WI38 (cell line): ENCODE data around the gene NOTCH1.

Experiments
- H3K4me3 ChIP-seq: 2 replicates; pipeline ENCODE4 v1.5.1; 2011; ENCODE audit warnings: low read depth, mild to moderate bottlenecking, control low read depth, low read length
- TF ChIP-seq, protein P1 (sequence below): IDR thresholded peaks from 2 replicates; pipeline ENCODE4 v1.5.1; 2012; ENCODE audit warnings: low read depth, mild to moderate bottlenecking, control low read depth, low read length

NOTCH1 gene

DNA sequence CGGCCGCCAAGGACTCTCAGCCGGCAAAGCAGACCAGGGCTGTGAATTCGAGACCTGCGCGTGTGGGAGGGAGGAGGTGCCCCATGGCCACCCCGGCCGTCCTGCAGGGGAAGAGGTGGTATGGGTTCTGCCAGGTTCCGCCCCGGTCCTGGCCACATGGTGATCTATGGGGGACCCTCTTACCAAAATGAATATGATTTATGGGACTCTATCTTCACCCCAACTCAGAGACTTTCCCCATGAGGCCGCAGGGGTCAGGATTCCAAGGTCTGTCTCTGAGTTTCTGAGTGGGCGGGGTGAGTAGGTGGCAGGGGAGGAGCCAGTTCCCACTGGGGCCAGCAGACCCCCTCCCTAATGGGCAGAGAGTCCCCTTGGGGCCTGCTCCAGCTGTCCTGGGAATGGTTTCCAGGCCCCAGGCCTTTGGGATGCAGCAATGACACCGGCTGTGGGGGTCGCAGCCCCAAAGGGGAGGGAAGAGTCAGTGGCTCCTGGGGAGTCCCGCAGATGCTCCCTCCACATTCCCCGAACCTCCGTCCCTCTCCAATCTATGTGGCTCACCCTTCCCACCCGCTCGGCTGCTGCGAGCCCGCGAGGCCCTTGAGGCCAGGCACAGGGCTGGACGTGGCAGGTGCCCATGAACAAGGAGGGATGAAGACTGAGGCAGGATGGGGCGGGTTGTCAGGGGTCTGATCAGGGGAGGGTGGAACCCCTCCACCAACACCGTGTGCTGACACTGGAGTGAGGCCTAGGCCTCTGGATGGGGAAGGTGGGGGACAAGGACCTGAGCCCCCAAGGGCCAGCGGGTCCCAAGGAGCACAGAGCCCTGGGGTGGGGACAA is 20.1 kb upstream of the NOTCH1 start:
- TF ChIP-seq, protein P1, sequence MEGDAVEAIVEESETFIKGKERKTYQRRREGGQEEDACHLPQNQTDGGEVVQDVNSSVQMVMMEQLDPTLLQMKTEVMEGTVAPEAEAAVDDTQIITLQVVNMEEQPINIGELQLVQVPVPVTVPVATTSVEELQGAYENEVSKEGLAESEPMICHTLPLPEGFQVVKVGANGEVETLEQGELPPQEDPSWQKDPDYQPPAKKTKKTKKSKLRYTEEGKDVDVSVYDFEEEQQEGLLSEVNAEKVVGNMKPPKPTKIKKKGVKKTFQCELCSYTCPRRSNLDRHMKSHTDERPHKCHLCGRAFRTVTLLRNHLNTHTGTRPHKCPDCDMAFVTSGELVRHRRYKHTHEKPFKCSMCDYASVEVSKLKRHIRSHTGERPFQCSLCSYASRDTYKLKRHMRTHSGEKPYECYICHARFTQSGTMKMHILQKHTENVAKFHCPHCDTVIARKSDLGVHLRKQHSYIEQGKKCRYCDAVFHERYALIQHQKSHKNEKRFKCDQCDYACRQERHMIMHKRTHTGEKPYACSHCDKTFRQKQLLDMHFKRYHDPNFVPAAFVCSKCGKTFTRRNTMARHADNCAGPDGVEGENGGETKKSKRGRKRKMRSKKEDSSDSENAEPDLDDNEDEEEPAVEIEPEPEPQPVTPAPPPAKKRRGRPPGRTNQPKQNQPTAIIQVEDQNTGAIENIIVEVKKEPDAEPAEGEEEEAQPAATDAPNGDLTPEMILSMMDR: no peak
- no peak overlapping the region for H3K4me3 ChIP-seq

DNA sequence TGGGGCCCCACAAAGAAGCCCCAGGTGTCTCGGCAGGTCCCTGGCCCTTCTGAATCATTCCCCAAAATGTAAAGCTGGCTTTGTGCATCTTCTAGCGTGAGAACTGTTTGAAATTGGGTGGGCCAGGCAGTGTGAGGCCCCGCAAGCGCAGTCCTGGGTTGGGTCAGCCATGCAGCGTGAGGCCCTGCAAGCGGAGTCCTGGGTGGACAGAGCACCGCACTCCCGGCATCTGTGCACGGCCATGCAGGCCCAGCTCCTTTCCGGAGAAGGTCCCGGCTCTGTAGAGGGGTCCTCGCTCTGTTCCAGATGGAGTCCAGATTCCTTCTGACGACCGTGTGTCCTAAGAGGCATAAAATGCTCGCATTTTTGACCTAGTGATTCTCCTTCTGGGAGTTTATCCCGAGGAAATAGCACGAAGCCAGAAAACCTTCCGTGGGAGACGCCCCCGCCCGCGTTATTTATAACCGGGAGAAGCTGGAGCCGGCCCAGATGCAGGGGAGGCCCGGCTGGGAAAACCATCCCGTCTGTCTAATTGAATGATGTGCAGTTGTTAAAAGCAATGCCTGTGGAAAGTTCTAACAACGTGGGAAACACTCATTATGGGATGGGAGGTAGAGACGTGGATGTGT is 19.4 kb upstream of the NOTCH1 start:
- no peak overlapping the region for H3K4me3 ChIP-seq
- TF ChIP-seq, protein P1: no peak

DNA sequence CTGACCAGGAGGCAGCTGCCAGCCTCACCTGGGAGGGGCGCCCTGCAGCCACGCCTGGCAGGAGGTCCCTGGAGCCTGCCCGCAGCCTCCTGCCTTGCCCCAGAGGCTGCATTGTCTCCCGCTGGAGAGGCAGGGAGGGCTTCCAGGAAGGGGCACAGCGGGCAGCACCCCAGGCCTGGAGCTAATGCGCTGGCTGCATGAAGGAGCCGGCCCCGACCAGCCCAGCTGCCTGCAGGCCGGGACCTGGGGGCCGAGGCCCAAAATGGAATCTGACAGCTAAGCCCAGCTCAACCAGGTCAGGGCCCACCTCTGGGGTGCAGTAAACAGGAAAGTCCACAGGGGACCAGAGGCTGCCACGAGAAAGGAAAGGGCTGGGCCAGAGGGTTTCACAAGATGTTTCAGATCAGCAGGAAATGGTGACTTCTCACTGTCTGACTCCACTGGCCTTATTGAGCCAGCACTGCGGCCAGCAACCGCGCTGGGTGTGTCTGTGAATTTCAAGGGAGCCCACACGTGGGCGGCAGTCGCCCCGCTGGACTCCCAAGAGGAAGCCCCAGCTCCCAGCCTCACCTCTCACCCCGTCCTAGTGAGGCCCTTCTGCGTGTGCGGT is 18.6 kb upstream of the NOTCH1 start:
- no peak overlapping the region for H3K4me3 ChIP-seq
- TF ChIP-seq, protein P1: peak; percentile 16; the same call in 1 of the 2 replicates

DNA sequence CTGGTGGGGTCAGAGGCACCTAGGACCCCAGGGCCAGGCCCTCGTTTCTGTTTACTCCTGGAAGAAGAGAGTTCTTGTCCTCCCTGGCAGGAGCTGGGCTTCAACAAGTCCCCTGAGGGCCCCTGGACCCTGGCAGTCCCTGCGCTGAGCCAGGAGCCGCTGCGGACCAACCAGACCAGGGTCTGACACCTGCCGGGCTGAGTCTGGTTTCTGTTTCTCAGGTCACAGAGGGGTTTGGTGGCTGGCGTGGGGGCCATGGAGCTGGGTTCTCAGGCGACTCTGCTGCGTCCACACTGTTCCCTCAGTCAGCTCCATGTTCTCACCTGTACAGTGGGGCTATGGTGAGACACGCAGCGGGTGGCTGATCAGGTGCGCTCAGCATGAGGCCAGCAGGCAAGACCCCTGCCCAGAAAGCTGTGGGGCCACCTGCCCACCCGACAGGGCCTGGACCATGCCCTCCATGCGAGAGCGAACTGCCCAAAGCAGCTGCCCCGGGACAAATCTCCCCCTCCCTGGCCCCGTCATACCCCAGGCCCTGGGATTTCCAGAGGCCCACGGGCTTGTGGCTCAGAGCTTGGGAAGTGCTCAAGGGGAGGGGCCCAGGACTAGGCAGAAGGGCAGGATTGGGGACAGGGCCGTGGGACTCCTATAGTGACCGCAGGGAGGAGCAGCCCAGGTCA is 17.9 kb upstream of the NOTCH1 start:
- TF ChIP-seq, protein P1: no peak
- no peak overlapping the region for H3K4me3 ChIP-seq

DNA sequence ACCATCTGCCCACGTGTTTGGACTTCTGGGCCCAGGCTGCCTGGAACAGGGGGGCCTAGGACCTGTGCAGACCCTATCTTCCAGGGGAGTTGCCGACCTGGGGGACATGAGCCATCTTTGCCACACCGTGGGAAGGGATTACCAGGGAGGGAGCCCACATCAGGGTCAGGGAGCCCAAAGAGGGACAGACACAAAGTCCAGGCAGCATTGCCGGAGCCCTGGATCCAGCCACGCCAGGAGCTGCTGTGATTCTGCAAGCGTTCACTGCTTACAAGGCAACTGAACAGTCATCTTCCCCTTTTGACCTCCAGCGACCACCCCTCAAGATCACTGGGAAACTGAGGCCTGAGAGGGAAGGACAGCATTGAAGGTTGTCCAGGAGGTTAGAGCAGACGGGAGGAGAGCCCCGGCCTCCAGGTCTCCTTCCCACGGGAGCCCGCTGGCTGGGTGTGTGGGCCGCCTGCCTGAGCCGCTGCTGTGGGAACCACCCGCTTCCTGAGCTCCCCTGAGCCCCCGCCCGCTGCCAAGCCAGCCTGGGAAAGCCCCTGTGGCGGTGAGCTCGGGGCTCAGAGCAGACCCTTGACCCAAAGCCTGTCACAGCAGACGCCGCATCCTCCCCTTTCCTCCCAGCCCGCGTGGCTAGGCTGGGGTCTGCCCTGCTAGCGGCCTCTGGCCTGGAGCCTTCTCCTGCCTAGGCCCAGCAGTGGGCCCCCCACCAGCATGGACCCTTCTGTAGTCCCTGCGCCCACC is 17.1 kb upstream of the NOTCH1 start:
- TF ChIP-seq, protein P1: no peak

DNA sequence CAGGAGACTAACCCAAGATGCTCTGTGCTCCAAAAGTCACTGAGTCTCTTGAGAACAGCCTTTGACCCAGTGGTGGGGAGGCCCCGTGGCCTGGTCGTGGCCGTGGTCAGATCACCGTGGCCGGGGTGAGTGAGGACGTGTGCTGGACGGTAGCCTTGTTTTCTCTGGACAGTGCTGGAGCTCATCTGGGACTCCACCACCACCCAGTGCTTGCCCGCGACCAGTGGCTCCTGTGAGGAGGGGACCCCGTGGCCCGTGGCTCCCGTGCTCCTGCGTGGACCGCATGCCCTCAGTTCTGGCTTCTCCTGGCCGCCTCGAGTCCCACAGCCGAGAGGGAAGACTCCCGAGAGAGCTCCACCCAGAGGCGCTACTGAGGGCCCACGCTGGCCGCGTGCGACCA is 15.9 kb upstream of the NOTCH1 start:
- TF ChIP-seq, protein P1: no peak
- no peak overlapping the region for H3K4me3 ChIP-seq

More for the DNA sequence above, 17.1 kb upstream of the NOTCH1 start:
- H3K4me3 ChIP-seq: no peak overlapping the region
